Transverse colon (tissue), 4 donors: Measurements from ENCODE around the gene MSI2. TPM values are rescaled to one million over a fixed set of nuclear protein-coding genes. Genes with fewer than 3 reads are reported as not detected.

Experiments
- DNase-seq: peaks from one replicate; pipeline ENCODE4 v3.0.0-alpha.2; 2019
- H3K27ac ChIP-seq, 4 donors: fragments of 200-600 bp; sonication (generic); 2 replicates each; pipeline ENCODE4 v1.5.1; 2016 to 2018; ENCODE audit warnings: inconsistent platforms in 4 of 4
- H3K27me3 ChIP-seq: fragments of 200-600 bp; sonication (generic); 2 replicates; pipeline ENCODE4 v1.5.1; 2017; ENCODE audit warnings: inconsistent platforms
- H3K36me3 ChIP-seq, 4 donors: fragments of 200-600 bp; sonication (generic); 2 replicates each; pipeline ENCODE4 v1.5.1; 2017 to 2019; ENCODE audit warnings: inconsistent platforms in 4 of 4
- H3K4me1 ChIP-seq, 4 donors: fragments of 200-600 bp; sonication (generic); 2 replicates each; pipeline ENCODE4 v1.5.1; 2017 to 2020; ENCODE audit warnings: inconsistent platforms in 4 of 4
- H3K4me3 ChIP-seq, 4 donors: fragments of 200-600 bp; sonication (generic); 1 replicate in 1 of 4; 2 replicates in 3 of 4; pipeline versions ENCODE4 v1.5.1 to v1.6.1; 2017 to 2019; ENCODE audit warnings: inconsistent platforms in 4 of 4
- H3K9me3 ChIP-seq, 2 donors: fragments of 200-600 bp; sonication (generic); 2 replicates each; pipeline ENCODE4 v1.5.1; 2017 to 2019; ENCODE audit warnings: inconsistent platforms in 2 of 2
- EP300 ChIP-seq: sonication (generic); formaldehyde crosslinking; IDR thresholded peaks from one replicate; pipeline ENCODE4 v1.6.1; 2017; ENCODE audit warnings: antibody characterized with exemption, low read depth
- POLR2A ChIP-seq: fragments of 450-650 bp; IDR thresholded peaks from one replicate; pipeline ENCODE4 v1.6.1; 2016; ENCODE audit warnings: antibody characterized with exemption, mild to moderate bottlenecking, moderate library complexity
- POLR2AphosphoS5 ChIP-seq, 3 donors: sonication (generic); formaldehyde crosslinking; IDR thresholded peaks; one replicate each; pipeline ENCODE4 v1.6.1; 2016; ENCODE audit warnings: antibody characterized with exemption in 3 of 3
- WGBS, 2 donors: methylation state at CpG; one replicate each; pipeline ENCODE4 v1.1.5; 2018; ENCODE audit warnings: low coverage in 1 of 2; 5-methylcytosine and 5-hydroxymethylcytosine counted together
- in situ Hi-C, 4 donors: fragments of 200-750 bp; cut with MboI; loops; one replicate each; pipeline versions ENCODE4 v1.15.0 to v1.15.1; 2017; ENCODE audit warnings: low sequenced_read_pairs in 3 of 4, low pct_ligation_motif_present in 1 of 4, low pct_unique_long_range_greater_than_20kb in 1 of 4
- intact Hi-C: fragments of 100-400 bp; cut with DNase I; formaldehyde crosslinking; loops from one replicate; pipeline ENCODE4 v1.15.1; 2023; ENCODE audit warnings: low total_unique reads
- total RNA-seq, 4 donors: library from RNA; depleted of rRNA; stranded (reverse); fragments of >200 nt; gene quantifications; one replicate each; pipeline ENCODE4 v1.1.0, GENCODE V29; 2016
- TF ChIP-seq, protein P1 (sequence below), 5 experiments: fragments of 200-600 bp in 3 of 5; fragments of 450-650 bp in 2 of 5; sonication (generic) in 3 of 5; IDR thresholded peaks; 1 replicate in 2 of 5; 2 replicates in 3 of 5; pipeline ENCODE4 v1.5.1; 2016 to 2017; ENCODE audit warnings: antibody characterized with exemption in 5 of 5, inconsistent platforms in 3 of 5, mild to moderate bottlenecking in 2 of 5, moderate library complexity in 1 of 5

Gene MSI2
- total RNA-seq, 4 donors from 2014 or later, result 20.6 to 36.0 (median 29.3) TPM

DNA sequence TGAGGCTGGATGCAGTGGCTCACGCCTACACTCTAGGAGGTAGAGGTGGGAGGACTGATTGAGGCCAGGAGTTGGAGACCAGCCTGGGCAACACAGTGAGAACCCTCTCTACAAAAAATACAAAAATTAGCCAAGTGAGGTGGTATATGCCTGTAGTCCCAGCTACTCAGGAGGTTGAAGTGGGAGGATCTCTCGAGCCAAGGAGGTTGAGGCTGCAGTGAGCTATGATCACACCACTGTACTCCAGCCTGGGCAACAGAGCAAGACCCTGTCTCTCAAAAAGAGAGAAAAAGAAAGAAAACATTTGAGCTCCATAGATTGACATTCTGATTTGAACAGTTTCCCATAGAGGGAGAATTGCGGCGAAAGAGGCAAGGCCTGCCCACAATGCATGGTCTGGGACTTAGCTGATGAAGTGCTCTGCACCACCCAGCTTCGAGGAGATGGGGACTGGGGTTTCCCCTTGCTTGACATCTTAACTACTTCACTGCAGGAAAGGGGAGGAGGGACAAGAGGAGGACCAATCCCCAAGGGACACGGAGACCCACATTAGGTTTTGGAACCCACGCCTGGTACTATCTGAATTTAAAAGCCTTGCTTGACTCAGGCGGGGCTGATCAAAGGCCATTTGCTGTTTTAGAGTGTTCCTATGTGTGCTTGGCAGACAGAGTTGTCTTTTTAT lies 21.7 kb downstream of the MSI2 start:
- DNase-seq, result no peak
- in situ Hi-C loops, result no loop called here
- intact Hi-C loops, result no loop called here
- H3K4me1 ChIP-seq, result no peaks in the 10 kb centered on the region
- TF ChIP-seq POLR2AphosphoS5 (IDR thresholded peaks at IDR 0.05) (no peak), POLR2A (no peak), EP300 (no peak)
- TF ChIP-seq, protein P1, sequence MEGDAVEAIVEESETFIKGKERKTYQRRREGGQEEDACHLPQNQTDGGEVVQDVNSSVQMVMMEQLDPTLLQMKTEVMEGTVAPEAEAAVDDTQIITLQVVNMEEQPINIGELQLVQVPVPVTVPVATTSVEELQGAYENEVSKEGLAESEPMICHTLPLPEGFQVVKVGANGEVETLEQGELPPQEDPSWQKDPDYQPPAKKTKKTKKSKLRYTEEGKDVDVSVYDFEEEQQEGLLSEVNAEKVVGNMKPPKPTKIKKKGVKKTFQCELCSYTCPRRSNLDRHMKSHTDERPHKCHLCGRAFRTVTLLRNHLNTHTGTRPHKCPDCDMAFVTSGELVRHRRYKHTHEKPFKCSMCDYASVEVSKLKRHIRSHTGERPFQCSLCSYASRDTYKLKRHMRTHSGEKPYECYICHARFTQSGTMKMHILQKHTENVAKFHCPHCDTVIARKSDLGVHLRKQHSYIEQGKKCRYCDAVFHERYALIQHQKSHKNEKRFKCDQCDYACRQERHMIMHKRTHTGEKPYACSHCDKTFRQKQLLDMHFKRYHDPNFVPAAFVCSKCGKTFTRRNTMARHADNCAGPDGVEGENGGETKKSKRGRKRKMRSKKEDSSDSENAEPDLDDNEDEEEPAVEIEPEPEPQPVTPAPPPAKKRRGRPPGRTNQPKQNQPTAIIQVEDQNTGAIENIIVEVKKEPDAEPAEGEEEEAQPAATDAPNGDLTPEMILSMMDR (IDR thresholded peaks at IDR 0.05), result no peak
- H3K4me3 ChIP-seq, result no peak overlapping the region
- 76 to 77% methylated on average over 6 to 8 of the region's 8 CpGs for WGBS, 2 donors
- H3K36me3 ChIP-seq, result peaks cover 0 to 4% (median 0%) of the 10 kb centered on the region in 4 donors
- no peaks in the 10 kb centered on the region for H3K27me3 ChIP-seq
- H3K9me3 ChIP-seq, result no peaks in the 10 kb centered on the region
- H3K27ac ChIP-seq, result no peak overlapping the region

DNA sequence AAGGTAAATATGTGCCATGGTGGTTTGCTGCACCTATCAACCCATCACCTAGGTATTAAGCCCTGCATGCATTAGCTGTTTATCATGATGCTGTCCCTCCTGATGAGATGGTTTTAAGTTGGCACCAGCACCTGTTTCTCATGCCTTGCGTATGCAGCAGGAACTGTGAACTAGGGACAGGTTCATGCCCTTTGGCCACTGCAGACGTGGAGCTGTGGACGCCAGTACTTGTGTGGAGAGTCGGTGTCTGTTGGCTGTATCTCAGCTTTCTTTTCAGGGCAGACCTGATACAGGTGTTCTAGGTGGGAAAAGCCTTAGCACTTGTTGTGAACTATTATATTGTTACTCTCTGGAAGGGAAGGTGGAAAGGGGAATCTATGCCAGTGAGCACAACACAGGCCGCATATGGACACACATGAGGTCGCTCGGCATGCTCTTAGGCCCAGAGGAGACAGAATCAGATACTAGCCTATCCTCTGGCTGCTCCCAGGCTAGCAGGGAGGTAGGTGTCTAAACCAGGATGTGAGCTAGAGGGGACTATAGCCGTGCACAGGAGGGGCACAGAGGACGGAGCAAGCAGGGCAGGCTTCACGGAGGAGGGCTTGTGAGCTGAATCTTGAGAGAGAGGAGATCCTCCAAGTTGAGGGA lies 22.5 kb downstream of the MSI2 start:
- WGBS, 2 donors, result 97 to 99% methylated on average over 3 to 10 of the region's 10 CpGs
- intact Hi-C loops (no loop called here), in situ Hi-C loops (no loop called here)
- no peaks in the 10 kb centered on the region for H3K27me3 ChIP-seq
- no peak overlapping the region for H3K27ac ChIP-seq
- H3K36me3 ChIP-seq, result peaks cover 0 to 4% (median 0%) of the 10 kb centered on the region in 4 donors
- no peak for DNase-seq
- no peak overlapping the region for H3K4me3 ChIP-seq
- no peaks in the 10 kb centered on the region for H3K4me1 ChIP-seq
- no peaks in the 10 kb centered on the region for H3K9me3 ChIP-seq
- TF ChIP-seq POLR2AphosphoS5 (IDR thresholded peaks at IDR 0.05), result no peak

DNA sequence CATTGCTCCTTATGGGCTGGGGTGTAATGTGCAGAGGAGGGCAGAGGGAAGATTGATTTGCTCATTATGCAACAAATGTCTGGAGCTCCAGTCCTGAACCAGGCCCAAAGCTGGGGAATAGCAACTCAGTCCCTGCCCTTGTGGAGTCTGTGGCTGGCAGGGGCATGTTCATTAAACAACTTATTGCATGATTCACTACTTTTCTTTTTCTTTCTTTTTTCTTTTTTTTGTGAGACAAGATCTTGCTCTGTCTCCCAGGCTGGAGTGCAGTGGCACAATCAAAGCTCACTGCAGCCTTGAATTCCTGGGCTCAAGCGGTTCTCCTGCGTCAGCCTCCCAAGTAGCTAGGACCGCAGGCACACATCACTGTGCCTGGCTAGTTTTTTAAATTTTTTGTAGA lies 23.1 kb downstream of the MSI2 start:
- 95 to 100% methylated on average over 3 of the region's 3 CpGs for WGBS, 2 donors
- no peaks in the 10 kb centered on the region for H3K4me1 ChIP-seq
- in situ Hi-C loops (no loop called here), intact Hi-C loops (no loop called here)
- peaks cover 0 to 4% (median 0%) of the 10 kb centered on the region in 4 donors for H3K36me3 ChIP-seq
- no peak overlapping the region for H3K27ac ChIP-seq
- TF ChIP-seq, protein P1 (IDR thresholded peaks at IDR 0.05), result no peak
- TF ChIP-seq POLR2AphosphoS5 (IDR thresholded peaks at IDR 0.05) (no peak), EP300 (no peak), POLR2A (no peak)
- H3K9me3 ChIP-seq, result no peaks in the 10 kb centered on the region
- H3K27me3 ChIP-seq, result no peaks in the 10 kb centered on the region
- H3K4me3 ChIP-seq, result no peak overlapping the region
- DNase-seq, result no peak

DNA sequence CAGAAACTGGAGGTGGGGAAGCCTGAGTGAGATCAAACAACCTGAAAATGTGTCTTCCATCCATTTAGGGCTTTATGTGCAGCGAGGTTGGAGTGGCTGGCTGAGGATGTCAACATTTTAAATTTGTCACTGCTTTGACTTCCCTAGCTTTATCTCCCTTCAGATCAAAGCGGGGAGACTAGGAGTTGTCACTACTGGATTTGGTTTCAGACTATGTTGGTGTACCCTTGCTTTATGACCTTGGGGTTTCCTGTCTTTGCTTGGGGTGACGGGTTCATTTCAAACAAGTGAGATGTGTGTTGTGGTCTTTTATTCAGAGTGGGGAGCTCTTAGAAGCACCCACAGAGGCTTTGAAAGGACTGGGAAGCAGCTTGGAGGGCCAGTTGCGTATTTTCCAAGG lies 25.6 kb downstream of the MSI2 start:
- no peaks in the 10 kb centered on the region for H3K36me3 ChIP-seq

More for the DNA sequence above, 25.6 kb downstream of the MSI2 start:
- Histone ChIP-seq H3K4me1 (no peaks in the 10 kb centered on the region), H3K9me3 (no peaks in the 10 kb centered on the region), H3K27me3 (no peaks in the 10 kb centered on the region), H3K27ac (no peak overlapping the region), H3K4me3 (no peak overlapping the region)
- TF ChIP-seq, protein P1 (IDR thresholded peaks at IDR 0.05), result no peak
- no peak for TF ChIP-seq EP300
- no peak for TF ChIP-seq POLR2AphosphoS5 (IDR thresholded peaks at IDR 0.05)
- no peak for TF ChIP-seq POLR2A
- no peak for DNase-seq
- intact Hi-C loops (no loop called here), in situ Hi-C loops (no loop called here)
- 80 to 81% methylated on average over 1 to 4 of the region's 4 CpGs for WGBS, 2 donors
